ENCODE results near the gene RIBC1. TPM values are rescaled to one million over a fixed set of nuclear protein-coding genes. Genes with fewer than 3 reads are reported as not detected.

The RIBC1 gene
- total RNA-seq, 1 donor from 2014 or later, result 2.0 TPM

DNA sequence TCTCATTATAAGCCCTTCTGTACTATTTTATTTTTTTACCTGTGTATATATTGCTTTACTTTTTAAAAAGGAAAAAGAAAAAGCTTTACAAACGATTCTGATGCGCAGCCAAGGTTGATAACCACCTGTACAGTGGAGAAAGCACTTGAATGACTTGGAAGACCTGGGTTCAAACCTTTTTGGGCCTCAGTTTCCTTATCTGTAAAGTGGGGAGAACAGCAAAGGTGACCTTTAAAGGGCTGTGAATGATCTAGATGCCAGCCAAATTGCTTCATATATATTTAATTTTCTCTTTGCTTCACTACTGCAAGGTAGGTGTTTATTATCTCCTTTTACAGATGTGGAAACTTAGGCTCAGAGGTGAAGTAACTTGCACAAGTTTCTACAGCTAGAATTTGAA, 45.2 kb upstream of the RIBC1 start:
- Mint-ChIP-seq H3K36me3 (peaks cover 20% of the 10 kb centered on the region), H3K4me1 (no peaks in the 10 kb centered on the region), H3K27me3 (ENCODE audit: low read depth) (no peaks in the 10 kb centered on the region), H3K27ac (no peak overlapping the region), H3K4me3 (no peak overlapping the region), H3K9me3 (peaks cover 24% of the 10 kb centered on the region)
- TF ChIP-seq, protein P1, sequence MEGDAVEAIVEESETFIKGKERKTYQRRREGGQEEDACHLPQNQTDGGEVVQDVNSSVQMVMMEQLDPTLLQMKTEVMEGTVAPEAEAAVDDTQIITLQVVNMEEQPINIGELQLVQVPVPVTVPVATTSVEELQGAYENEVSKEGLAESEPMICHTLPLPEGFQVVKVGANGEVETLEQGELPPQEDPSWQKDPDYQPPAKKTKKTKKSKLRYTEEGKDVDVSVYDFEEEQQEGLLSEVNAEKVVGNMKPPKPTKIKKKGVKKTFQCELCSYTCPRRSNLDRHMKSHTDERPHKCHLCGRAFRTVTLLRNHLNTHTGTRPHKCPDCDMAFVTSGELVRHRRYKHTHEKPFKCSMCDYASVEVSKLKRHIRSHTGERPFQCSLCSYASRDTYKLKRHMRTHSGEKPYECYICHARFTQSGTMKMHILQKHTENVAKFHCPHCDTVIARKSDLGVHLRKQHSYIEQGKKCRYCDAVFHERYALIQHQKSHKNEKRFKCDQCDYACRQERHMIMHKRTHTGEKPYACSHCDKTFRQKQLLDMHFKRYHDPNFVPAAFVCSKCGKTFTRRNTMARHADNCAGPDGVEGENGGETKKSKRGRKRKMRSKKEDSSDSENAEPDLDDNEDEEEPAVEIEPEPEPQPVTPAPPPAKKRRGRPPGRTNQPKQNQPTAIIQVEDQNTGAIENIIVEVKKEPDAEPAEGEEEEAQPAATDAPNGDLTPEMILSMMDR (IDR thresholded peaks at IDR 0.05; ENCODE audit: unreplicated experiment), result no peak
- DNase-seq (ENCODE audit: low spot score in 2 of 2, unreplicated experiment in 2 of 2), result no peak

DNA sequence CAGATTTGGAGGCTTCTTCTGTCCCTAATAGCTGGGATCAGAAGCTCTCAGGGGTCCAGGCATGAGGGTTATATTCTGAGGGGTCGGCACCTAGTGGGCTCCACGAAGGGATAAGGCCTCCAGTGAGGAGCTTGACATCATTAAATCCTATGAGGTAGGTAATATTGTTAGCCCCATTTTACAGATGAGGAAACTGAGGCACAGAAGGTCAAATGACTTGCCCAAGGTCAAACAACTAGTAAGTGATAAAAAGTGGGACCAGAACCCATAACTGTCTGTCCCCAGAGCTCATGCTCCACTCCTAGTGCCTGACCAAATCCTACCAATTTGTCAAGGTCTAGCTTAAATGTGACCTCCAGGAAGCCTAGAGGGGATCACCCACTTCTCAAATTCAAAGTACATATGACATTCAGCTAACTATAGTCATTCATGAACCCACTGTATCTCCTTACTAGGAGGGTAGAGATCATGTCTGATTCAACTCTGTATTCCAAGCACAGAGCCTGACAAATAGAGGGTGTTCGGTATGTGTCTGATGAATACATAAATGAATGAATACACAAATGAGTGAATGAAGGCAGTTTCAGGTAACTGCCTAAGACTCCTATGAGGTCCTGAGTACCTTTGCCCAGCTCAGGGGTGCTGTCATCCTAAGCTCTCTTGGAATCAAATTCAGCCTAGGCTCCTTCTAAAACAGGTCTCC, 43.5 kb upstream of the RIBC1 start:
- TF ChIP-seq, protein P1 (IDR thresholded peaks at IDR 0.05; ENCODE audit: unreplicated experiment), result no peak
- Mint-ChIP-seq H3K36me3 (peaks cover 20% of the 10 kb centered on the region), H3K4me1 (no peaks in the 10 kb centered on the region), H3K9me3 (peaks cover 18% of the 10 kb centered on the region), H3K27me3 (ENCODE audit: low read depth) (no peaks in the 10 kb centered on the region), H3K27ac (no peak overlapping the region), H3K4me3 (no peak overlapping the region)
- DNase-seq (ENCODE audit: low spot score in 2 of 2, unreplicated experiment in 2 of 2), result no peak

DNA sequence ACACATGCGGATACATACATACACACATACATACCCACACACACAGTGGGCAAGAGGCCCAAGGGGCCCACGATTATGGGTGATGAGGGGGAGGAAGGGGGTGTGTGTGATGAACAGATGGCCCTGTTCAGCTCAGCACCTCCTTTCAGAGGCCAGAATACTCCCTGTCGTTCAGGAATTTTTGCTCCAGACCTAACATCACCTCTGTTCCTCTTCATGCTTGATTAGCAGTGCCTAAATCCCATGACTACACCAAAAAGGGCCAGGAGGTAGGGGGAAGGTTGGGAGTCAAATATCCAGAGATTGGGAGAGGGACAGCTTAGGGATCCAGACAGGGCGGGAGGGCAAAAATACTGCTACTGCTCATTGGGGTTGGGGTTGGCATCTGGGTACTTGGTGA, 42.9 kb upstream of the RIBC1 start:
- TF ChIP-seq, protein P1 (IDR thresholded peaks at IDR 0.05; ENCODE audit: unreplicated experiment), result no peak
- DNase-seq (ENCODE audit: low spot score in 2 of 2, unreplicated experiment in 2 of 2), result no peak
- Mint-ChIP-seq H3K27ac (no peak overlapping the region), H3K36me3 (peaks cover 17% of the 10 kb centered on the region), H3K4me3 (no peak overlapping the region), H3K27me3 (ENCODE audit: low read depth) (no peaks in the 10 kb centered on the region), H3K9me3 (peaks cover 13% of the 10 kb centered on the region), H3K4me1 (no peaks in the 10 kb centered on the region)

DNA sequence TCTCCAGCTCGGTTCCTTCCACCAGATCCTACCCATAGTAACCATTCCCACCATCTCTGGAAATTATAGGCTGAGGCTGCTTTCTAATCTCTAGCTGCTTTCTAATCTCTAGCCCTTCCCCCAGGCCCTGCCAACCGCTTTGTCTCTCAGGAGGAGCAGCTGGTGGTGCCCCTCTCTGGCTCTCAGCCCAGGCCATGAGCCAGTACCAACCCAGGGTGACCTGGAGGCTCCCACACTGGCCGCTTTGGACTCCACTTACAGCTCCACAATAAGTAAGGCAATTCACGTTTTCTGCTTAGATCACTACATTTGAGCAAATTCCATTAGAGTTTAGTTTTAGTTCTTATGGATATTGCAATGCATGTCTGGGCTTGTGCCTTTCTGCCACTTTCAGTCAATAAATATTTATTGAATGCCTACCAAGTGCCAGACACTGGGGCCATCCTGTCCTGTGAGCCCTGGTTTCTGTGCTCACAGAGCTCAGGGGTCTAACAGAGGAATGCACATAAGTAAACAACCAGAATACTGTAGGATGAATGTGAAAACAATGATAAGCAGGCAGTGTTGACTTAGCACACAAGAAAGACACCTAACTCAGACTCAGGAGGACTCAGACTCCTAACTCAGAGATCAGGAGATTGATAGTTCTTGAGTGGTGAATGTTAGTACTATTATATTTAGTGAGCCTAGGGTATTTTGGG, 39.1 kb upstream of the RIBC1 start:
- Mint-ChIP-seq H3K36me3 (peaks cover 15% of the 10 kb centered on the region), H3K4me3 (no peak overlapping the region), H3K27ac (peak overlapping the region; percentile 82)

DNA sequence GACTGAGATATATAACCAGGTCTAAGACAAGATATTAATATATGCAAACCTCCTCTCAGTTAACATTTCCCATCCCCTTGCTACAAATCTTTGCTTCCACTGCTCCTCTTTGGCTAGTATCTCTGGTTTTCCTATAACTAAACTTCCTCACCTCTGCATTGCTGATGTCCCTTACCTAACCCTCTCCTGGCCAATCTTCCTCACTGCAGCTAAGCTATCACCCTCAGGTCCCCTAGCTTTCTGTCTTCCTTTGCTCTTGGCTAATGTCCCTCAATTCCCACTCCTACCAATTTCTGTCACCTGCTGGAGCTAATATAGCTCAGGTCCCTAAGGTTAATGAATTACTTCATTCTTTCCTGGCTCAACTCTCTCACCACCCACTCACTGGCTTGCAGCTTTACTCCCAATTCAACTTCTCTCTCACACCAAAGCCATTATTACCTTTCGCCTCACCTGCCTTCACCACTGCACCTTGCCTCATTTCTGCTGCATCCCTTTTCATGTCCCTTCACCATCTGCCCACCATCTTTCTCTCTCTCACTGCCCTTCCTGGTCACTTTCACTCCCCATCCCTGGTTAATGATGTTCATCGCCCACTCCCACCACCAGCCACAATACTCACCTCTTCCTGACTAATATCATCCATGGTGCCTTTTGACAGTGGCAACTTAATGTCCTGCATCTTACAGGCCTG, 26.9 kb upstream of the RIBC1 start:
- Mint-ChIP-seq H3K9me3 (peaks cover 12% of the 10 kb centered on the region), H3K27me3 (ENCODE audit: low read depth) (no peaks in the 10 kb centered on the region), H3K27ac (no peak overlapping the region), H3K4me3 (no peak overlapping the region), H3K4me1 (no peaks in the 10 kb centered on the region), H3K36me3 (peaks cover 10% of the 10 kb centered on the region)
- TF ChIP-seq, protein P1 (IDR thresholded peaks at IDR 0.05; ENCODE audit: unreplicated experiment), result no peak
- DNase-seq (ENCODE audit: low spot score in 2 of 2, unreplicated experiment in 2 of 2), result no peak

More for the DNA sequence above, 39.1 kb upstream of the RIBC1 start:
- TF ChIP-seq, protein P1 (IDR thresholded peaks at IDR 0.05; ENCODE audit: unreplicated experiment), result no peak
- Mint-ChIP-seq H3K27me3 (ENCODE audit: low read depth) (no peaks in the 10 kb centered on the region), H3K4me1 (no peaks in the 10 kb centered on the region), H3K9me3 (peaks cover 8% of the 10 kb centered on the region)
- DNase-seq (ENCODE audit: low spot score in 2 of 2, unreplicated experiment in 2 of 2), result no peak
